Measurements from ENCODE around the gene CYP46A1.

The CYP46A1 gene

DNA sequence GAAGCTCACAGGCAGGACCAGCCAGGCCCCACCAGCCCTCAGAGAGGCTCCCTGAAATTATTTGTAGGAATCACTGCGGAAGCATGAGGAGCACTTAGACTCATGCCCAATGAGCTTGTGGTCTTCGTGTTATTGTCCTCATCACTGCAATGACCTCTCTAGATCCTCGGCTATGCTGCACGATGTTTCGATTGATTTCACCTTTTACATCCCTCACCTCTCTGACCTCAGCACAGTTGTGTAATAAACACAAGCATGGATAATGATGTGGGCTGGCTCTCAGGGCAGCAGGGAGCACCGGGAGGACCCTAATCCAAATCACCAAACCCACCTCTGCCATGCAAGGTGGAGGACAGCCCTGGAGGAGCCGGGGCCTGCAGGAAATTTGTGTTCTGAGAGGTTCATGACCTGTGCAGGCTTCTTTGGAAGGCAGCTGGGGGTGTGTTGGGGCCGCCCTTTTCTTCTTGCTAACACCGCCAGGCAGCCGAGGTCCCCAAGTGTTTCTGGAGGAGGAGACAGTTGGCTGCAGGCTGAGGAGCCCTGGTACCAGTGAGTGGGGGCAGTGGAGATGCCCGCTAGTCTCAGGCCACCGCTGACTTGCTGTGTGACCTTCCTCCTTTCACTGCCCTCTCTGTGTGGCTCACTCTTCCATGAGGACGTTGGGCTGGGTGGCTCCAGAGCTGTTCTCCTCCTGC, 79.6 kb downstream of the CYP46A1 start:
- no peak for DNase-seq

DNA sequence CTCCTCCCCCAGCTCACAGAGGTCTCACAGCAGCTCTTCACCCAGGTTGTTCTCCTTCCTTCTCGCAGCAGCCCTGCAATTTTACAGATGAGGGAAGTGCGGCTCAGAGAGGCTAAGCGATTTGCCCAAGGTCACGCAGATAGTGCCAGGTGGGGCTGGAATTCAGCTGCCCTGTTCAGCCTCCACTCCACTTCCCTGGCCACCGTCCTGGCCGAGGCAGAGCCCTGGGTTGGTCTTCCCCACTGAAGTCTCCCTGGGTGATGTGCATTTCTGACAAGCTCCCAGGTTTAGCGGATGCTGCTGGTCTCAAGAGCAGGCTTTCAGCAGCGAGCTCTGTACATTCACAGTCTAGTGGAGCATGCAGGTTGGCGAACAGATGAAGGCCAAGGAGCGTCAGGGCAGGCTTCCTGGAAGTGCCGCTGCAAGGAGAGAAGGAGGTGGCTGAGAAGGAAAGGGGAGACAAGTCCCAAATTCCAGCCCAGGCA, 80.2 kb downstream of the CYP46A1 start:
- DNase-seq, result no peak

DNA sequence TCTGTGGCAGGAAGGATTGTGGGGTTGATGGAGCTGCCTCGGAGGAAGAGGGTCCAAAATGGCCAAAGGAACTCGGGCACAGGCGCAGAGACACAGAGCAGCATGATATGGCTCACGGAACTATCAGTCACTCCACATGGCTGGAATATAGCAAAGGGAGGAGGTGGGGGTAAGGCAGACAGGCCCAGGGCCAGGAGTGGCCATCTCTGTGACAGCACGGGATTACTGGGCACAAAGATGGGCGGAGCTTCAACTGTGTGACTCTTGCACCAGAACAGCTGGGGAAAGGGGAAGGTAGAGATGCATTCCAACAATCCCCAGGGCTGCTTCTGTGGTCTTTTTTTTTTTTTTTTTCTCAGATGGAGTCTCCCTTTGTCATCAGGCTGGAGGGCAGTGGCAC, 84.3 kb downstream of the CYP46A1 start:
- DNase-seq, result no peak

DNA sequence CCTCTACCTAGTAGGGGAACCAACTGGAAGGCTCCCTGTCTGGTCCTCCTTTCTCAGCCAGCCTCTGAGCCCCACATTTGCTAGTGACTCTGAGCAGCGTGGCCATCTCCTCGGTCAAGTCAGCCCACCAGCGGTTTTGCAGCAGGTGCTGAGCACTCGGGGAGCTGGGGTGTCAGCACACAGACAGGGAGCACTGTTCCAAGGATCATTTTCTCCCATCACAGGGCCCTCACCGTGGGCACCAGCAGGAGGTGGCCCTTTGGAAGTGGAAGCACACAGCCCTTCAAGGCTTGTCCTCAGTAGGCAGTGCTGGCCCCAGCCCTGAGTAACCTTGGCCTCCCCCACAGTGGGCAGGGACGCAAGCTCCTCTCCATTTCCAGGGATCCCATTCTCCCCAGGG, 85.0 kb downstream of the CYP46A1 start:
- no peak for DNase-seq

DNA sequence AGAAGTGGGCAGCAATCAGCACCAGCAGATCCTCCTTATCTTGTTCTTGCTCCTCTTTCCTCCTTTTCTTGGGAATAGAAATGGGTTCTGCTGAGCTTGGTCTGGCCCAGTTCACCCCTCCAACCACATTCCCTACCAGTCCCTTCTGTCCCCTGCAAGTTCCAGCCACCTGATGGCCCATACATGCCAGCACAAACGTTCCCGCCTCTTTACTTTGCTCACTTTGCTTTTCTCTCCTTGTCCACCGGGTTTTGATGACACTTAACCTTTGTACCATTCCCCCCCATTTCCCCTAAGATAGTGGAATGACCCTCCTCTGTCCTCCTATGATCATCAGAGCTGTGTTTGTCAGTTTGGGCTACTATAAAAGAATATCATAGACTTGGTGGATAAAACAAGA, 85.7 kb downstream of the CYP46A1 start:
- DNase-seq, result no peak

DNA sequence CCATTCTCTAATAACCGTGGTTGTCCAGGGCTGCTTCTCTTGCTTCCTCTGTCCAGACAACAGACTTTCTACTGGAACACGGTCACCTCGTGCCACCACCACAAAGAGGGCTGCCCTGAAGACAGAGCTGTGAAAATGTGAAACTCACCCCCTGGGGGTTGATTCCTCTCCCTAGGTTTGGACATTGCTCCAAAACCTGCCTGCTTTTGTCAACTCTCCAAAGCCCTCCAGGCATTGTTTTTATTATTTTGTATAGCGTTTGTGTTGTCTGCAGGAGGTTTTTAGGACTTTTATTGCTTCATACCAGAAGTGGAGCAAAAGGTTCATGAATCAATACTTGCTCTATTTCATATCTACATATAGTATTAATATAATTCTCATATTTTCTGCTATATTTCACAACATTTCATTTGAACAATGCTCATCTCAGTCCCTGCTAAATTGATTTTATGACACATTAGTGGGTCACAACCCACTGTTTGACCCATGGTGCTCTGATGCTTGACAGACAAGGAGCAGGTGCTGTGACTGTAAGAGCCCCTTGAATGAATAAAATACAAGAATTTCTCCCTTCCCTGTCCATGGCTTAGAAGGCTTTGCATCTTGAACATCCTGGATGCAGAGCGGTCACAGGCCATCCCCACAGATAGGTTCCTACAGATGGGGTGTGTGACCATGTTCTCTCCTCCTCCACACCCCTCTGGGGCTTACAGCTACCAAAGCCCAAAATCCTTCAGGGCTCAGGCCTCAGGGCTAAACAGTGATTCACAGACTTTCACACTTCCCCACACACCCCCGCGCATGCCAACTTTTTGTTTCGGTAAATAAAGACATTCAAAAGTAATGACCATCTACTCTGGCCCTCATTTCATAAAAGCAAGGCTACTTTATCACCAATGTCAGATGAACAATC, 88.5 kb downstream of the CYP46A1 start:
- DNase-seq, result no peak

DNA sequence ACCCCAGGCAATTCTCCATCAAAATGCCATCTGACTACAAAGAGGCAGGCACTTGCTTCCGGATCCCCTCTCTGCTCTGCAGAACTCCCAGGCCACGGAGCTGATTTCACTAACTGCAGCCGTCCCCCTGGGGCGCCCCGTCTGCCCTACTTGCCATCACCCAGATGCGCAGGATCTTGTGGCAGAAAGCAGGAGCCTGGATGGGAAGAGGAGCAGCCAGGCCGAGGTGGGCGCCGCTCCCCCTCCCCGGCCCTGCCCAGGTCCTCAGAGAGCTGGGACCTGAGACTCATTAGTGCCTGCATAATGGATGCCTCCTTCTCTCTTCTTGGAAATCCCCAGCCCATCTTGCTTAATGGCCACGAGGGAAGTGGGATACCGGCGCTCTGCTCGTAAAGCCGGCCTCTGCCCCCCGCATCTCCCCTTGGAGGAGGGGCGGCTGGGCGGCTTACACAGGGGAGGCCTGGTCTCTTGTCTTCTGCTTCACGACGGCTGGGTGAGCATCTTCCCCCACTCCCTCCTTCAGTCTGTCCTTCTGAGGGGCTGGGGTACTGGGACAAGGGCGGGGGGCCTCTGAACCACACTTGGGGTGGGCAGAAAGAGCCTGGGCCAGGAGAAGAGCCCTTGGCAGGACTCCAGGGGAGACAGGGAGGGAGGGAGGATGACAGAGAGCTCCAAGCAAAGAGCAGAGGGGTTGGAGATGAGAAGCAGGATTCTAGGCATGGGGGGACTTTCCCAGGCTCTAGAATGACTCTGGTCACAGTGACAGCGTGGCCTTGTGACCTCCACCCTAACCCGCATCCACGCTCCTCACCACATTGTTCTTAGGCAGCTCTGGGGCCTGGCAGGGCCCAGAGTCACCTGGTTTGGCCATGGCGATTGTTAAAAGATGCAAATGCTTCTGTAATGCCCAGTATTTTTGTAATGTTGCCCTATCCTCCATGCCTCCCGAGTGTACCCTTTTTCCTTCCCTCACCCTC, 89.7 kb downstream of the CYP46A1 start:
- no peak for DNase-seq

DNA sequence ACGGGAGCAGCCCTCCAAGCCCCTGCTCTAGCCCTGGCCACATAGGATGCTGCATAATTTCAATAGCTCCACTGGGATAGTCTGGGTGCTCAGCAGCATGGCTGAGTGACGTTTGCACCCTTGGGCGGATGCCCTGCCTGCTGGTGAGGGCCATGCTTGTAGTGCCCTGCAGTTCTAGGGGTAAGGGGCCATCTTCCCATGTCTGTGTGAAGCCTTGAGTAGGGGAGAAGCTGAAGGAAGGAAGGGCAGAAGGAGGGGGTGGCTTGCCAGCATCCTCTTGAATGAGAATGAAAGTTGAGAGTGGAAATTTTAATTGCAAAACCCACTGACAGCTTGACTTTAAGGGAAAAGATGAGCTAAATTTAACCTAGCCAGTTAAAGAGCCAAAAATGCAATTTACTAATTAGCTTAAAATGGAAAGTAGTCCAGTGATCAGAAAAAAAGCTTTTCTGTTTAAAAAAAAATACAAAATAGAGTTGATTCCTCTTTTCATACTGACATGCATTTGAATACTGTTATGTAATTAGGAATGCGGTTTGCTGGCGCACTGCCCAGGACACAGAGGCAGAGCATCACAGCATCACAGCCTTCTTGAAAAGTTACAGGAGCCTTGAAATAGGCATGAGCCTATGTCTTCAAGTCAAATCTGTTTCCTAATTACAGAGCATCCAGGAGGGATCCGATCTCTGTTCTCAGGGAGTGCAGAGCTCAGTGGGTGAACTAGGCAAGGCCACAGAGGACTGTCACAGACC, 90.6 kb downstream of the CYP46A1 start:
- no peak for DNase-seq

DNA sequence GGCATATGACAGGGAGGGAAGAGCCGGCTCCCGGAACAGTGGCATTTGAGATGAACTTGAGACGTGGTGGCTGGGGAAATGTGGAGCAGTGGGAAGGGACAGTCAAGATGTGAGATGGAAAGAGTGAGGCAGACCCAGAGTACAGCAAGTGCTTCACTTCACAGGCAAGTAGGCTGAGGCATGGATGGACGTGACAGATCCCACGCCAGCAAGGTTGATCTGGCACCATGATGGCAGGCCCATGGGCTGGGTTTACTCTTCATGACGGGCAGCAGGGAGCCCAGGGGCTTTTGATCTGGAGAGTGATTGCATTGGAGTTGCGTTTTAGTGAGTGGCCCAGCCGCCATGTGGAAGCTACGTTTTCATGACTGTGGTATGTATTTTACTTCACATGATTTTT, 91.3 kb downstream of the CYP46A1 start:
- DNase-seq, result no peak

Measured in stimulated activated CD8-positive, alpha-beta memory T cell treated with anti-CD3 and anti-CD28 coated beads, Interleukin-4, amount 100 ng/mL, for 48 hours (primary cell).